T-helper 2 cell treated with Interferon-gamma antibody and Interleukin-4, amounts not matched to agents 100 ng/mL and 5 ng/mL, for 36 hours (primary cell): ENCODE results near the gene C12orf56. TPM values are rescaled to one million over a fixed set of nuclear protein-coding genes. Genes with fewer than 3 reads are reported as not detected.
"Not testable (repeated sequence)": the region's sequence is repeated elsewhere in the genome, so short reads cannot be mapped to it uniquely, and the experiment has no call there.

Experiments used
- intact Hi-C: fragments of 100-400 bp; cut with micrococcal nuclease; formaldehyde crosslinking; loops from one replicate; pipeline ENCODE4 v1.15.1; 2023
- total RNA-seq: library from RNA; stranded (reverse); gene quantifications from 2 replicates; pipeline ENCODE4 v1.2.3, GENCODE V29; 2022

The C12orf56 gene
- total RNA-seq, 1 donor from 2014 or later: 0.34 TPM

DNA sequence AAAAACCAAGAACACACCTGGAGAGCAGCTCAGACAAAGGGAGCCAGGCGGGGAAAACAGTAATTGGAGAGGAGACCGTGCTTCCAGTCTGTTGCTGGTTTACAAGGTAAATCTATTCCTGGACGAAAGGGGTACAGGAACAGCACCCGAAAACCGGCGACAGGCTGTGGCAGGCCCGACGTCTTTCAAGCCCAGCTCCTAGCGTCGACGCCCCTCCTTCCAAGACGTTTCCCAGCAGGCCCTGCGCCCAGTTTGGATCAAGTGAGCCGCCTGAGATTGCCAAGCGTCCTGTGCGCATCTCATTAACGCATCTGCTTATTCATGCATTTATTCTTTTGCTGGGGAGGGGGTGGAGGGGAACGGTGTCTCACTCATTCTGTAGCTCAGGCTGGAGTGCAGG is 1.4 kb downstream of the C12orf56 start:
- intact Hi-C loops: no loop called here

DNA sequence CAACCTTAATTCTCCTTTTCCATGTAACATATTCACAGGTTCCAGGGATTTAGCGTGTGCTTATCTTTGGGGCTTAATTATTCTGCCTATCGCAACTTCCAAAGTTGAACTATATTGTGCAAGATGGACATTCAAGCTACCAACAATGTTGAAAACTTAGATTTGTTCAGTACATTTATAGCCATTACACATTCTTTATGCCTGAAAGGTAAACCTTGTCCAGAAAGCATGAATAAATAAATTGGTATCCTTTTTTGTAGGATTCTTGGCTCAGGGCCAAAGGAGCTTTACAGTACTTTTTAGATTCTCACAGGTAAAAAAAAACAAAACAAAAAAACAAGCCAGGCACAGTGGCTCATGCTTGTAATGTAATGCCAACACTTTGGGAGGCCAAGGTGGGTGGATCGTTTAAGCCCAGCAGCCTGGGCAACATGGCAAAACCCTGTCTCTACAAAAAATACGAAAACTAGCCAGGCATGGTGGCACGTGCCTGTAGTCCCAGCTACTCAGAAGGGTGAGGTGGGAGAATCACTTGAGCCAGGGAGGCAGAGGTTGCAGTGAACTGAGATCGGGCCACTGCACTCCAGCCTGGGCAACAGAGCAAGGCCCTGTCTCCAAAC is 3.3 kb downstream of the C12orf56 start:
- intact Hi-C loops: no loop called here

DNA sequence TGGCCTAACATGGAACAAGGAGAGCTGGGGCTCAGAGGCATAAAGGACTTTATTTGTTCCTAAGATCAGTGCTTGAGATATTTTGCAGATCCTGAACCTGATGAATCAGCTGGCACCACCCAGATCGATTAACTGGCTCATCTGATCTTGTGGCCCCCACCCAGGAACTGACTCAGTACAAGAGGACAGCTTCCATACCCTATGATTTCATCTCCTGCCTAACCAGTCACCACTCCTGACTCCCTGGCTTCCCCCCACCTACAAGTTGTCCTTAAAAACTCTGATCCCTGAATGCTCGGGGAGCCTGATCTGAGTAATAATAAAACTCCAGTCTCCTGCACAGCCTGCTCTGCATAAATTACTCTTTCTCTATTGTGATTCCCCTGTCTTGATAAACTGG is 5.1 kb downstream of the C12orf56 start:
- intact Hi-C loops: no loop called here

DNA sequence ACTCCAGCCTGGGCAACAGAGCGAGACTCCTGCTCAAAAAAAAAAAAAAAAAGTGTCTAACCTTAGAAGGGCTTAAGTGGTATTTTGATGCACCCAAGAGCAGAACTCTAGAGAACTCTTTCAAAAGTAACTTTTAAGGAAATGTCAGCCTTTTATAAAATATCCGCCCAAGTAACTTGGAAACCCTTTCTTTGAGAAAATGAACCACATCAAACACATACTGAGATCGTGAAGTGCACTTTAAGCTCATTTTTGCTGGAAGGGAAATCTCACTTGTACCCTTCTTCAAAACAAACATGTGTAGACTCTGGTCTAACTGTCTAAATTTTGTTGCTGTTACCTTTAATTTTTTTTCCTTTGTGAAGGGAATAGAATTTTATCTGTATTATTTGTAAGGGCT is 5.5 kb downstream of the C12orf56 start:
- intact Hi-C loops: no loop called here

DNA sequence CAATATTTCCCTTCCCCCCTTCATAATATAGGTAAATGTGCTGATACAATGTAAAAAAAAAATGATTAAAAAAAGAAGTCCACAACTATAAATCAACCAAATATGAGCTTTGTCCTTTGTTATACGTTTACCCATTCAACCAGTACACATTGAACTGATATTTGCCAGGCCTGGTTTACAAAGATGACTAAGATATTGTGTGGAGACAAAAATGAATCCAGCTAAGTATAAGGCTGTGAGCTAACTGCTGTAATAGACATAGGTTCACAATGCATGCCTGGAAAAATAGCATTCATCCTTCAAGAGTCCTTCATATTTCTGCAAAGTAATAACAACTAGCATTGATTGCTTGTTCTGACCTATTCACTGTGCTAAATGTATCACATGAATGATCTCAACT is 6.9 kb downstream of the C12orf56 start:
- intact Hi-C loops: no loop called here

DNA sequence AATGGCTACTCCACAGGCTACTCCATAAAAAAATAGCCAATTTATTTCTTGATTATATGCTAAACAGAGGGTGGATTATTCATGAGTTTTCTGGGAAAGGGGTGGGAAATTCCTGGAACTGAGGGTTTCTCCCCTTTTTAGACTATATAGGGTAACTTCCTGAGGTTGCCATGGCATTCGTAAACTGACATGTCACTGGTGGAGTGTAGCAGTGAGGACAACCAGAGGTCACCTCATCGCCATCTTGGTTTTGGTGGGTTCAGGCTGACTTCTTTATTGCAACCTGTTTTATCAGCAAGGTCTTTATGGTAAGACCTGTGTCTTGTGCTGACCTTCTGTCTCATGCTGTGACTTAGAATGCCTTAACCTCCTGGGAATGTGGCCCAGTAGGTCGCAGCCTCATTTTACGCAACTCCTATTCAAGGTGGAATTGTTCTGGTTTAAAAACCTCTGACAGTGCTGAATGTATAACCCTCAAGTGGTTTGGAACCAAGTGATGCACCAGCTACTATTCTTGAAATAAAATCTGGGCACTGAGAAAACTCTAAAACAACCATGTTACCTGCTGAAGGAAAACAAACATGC is 27.7 kb downstream of the C12orf56 start:
- intact Hi-C loops: no loop called here

DNA sequence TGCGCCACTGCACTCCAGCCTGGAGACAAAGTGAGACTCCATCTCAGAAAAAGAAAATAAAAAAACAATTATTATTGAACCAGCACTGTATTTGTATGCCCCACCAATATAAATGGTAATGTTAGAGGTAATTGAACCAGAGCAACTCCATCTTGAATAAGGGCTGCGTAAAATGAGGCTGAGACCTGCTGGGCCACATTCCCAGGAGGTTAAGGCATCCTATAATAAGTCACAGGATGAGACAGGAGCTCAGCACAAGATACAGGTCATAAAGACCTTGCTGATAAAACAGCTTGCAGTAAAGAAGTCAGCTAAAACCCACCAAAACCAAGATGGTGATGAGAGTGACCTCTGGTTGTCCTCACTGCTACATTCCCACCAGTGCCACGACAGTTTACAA is 29.4 kb downstream of the C12orf56 start:
- intact Hi-C loops: not testable (repeated sequence)

DNA sequence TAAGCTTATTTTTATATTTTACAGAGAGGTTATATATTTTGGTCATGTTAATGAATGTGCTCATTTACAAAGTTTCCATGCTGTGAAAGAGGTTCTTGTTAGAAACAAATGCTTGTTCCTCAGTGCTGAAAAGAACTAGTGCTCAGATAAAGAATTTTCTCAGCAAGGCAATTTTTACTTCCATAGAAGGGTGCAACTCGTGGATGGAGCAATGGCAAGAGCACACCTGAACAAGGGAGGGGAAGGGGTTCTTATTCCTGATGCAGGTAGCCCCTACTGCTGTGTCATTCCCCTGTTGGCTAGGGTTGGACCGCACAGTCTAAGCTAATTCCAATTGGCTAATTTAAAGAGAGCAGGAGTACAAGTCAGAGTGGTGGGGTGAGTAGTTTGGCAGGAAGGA is 34.3 kb downstream of the C12orf56 start:
- intact Hi-C loops: not testable (repeated sequence)

DNA sequence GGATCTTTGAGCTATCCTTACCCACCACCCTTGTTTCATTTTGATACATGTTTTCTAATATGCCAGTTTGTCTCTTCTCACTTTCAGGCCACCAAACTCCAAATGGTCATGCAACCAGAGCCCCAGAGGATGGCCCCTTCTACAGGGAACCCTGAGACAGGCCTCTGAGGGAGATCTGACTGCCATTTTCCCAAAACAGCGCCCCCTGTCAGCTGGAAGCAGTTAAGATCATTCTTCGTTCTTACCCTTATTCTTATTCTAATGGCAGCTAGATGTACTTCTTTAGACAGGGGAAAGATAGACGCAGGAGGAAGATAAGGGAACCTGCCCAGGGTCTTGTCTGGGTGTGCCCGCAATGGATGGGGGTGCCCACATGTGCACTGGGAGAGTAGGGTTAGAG is 38.4 kb downstream of the C12orf56 start:
- intact Hi-C loops: no loop called here

DNA sequence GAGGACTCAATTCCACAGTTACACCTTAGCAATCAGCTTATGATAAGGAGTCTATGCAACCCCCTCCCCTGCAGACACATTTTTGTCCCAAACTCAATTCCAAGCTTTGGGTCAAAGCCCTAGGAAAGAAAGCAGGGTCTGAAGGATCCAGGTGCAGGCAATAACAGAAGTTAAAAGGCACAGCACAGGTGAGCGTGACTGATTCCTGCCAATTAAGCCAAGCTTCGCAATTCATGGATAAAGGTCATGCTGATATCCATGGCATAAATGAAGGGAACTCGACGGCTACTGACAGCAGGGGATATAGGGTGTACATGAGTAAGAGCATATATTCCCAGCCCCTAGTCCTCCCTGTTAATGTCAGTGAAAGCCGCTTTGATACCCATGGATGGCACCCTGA is 39.3 kb downstream of the C12orf56 start:
- intact Hi-C loops: no loop called here

DNA sequence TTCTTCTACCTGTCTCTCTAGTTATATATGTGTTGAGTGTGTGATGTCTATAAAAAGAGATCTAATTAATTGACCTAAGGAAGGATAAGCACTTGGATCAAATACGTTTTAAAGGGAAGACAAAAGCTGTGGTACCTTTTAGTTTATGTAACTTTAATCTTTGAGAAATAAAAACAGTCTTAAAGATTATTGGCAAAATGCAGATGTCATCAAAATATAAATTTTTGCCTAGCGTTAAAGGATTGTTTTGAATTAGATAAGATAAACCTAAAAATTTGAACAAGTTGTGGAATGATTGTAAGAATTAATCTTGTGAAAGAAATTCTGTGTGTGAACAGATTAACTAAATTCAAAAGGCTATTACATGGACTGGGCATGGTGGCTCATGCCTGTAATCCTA is 42.9 kb downstream of the C12orf56 start:
- intact Hi-C loops: no loop called here

DNA sequence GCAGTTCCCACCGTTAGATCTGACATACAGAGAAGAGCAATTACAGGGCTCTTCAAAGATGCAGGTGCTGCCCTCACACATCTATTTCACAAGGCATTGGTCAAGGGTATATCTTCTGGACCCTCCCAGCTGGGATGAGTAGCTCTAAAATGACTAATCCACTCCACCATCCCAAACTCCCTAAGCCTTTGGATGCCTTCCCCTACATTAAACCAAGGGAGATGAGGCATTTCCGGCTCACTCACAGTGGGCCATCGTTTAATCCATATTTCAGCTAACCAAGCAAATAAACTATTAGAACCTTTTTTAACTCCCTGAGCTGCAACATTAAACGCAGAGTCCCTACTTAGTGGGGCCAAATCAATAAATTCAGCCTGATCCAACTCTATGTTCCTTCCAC is 45.9 kb downstream of the C12orf56 start:
- intact Hi-C loops: not testable (repeated sequence)

DNA sequence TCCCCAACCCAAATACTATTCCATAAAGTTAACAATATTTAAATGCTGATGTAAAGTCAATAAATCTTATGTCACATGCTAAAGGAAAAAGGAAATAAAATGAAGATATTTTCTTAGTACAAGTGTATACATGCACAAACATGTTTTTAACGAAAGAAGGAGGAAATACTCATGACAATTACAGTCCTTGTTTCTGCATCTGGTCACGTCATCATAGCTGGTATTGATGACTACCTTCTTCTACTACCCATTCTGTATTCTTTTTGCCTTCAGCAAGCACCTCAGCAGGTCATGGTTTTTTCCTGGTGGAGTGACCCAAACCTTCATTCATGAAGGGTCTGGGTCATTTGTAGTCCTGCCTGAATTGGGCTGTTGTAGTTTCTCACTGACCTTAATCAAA is 50.0 kb downstream of the C12orf56 start:
- intact Hi-C loops: not testable (repeated sequence)

DNA sequence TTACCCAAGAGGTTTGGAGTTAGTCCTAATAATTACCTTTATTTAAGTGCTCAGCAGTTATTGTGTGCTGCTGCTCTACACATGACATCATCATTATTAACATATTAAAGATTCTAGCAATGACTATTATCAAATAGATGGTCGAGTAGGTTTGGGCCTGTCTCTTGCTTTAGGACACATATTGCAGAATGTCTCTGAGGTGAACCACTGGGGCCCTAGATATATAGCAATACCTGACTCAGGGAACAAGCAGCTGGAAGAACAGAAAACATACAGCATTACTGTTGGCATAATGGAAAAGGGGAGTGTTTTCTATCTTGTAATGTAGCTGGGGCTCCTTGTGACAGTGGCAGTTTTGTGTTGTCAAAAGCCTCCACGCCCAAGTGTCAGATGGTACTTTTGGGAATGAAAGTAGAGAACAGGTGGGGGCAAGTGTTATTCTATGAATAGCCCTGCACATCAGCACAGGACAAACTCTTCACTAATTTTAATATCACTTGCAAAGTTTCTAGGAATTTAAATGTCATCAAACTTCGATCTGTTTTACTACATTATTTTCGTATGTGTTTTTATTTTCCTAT is 54.6 kb downstream of the C12orf56 start:
- intact Hi-C loops: no loop called here

DNA sequence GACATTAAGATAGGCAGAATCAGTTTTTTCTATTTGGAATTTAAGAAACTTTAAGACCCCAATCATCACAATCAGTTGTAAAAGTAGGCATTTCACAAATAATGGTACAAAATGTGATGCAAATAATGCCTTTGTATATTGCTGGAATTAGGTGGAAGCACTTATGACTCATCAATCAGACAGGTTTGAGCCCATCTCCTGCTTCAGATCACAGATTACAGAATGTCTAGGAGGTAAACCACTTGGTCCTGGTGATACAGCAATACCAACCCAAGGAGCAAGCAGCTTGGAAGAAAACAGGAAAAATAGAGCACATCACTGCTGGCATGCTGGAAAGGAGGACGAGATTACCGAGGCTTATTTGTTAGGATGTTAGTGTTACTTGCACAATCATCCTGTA is 57.6 kb downstream of the C12orf56 start:
- intact Hi-C loops: no loop called here

DNA sequence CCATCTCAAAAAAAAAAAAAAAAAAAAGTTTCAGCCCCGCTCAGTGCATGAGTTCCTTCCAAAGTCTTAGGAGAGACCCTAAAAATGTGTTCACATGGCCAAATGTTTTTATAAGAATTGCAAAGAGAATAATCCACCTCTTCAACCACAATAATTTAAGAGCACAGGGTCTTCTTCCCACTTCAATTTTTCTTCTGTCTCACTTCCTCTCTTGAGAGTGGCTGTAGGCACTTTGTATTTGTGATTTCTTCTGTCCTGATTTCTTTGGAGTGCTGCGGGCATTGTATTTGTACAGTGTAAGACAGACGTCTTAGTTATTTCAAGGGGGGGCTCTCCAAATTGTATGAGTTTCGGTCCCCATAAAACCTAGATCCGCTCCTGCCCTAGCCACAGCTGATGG is 58.3 kb downstream of the C12orf56 start:
- intact Hi-C loops: no loop called here

DNA sequence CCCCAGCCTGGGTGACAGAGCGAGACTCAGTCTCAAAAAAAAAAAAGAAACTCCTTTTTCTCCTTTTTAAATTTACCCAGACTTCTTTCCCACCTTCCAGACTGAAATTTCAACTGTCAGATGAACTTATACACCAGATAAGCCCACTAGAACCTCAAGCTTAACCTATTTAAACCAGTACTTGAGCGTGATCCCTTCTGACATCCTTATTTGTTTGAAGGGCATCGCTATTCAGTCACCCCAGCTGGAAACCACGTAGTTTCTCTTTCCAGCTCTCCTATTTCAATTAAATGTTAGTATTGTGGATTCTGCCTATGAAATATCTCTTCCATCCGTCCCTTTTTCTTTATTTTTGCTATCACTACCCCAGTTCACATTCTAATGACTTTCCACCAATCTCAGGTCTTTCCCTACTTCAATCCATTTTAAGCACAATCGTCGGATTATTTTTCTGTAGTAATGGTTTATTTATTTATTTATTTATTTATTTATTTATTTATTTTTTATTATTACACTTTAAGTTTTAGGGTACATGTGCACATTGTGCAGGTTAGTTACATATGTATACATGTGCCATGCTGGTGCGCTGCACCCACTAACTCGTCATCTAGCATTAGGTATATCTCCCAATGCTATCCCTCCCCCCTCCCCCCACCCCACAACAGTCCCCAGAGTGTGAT is 61.4 kb downstream of the C12orf56 start:
- intact Hi-C loops: not testable (repeated sequence)

DNA sequence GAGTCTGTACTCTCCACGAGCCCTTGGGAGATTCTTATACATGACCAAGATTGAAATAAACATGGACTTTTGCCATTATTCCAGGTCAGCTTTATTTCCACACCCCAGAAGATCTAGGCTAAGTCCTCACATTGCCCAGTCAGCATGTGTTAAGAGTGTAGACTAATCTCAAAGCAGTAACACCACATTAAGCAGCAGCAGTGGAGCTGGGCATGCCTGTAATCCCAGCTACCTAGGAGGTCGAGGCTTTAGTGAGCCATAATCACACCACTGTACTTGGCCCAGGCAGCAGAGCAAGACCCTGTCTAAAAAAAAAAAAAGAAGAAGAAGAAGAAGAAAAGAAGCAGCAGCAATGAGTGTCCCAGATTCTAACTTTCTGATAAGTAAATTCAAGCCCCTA is 65.5 kb downstream of the C12orf56 start:
- intact Hi-C loops: no loop called here

DNA sequence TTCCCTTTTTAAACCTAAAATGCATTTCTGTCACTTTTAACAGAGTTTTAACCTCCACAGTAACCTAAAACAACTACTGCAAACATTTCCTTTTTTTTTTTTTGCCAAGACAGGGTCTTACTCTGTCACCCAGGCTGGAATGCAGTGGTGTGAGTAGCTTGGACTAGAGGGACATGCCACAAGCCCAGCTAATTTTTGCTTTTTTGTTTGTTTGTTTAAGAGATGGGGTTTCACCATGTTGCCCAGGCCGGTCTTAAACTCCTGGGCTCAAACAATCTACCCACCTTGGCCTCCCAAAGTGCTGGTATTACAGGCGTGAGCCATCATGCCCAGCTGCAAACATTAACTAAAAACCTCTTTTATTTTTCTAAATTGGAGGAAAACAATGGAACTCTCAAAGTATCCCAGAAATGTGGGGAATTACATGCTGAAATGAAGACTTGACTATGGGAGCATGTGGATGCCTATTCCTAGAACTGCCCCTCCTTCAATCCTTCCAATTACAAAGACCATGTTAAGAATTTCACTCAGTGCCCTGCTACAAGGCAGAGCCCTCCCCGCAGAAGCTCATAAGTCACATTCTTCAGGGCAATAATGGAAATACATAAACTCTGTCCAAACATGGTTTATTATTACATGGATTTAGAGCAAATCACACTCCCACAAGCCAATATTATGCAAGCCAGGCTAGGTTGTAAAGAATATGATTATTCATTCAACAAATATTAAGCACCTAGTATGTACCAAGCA is 66.9 kb downstream of the C12orf56 start:
- intact Hi-C loops: no loop called here

DNA sequence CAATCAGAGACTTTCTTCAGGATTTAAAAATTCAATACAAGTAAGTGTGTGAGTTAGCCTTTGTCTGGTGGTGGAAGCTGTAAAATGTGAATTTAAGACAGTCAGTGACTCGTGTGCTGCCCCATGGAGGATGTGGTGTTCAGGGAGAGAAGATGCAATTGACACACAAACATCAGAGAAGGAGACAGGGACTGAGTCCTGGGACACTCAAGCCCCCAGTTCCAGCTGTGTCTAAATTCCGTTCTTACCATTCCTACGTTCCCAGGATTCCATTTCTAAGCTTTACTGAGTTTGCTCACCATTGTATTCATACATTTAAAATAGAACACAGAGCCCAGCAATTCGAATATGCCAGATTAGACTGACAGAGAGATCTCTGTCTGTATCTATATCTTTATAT is 67.6 kb downstream of the C12orf56 start:
- intact Hi-C loops: no loop called here

DNA sequence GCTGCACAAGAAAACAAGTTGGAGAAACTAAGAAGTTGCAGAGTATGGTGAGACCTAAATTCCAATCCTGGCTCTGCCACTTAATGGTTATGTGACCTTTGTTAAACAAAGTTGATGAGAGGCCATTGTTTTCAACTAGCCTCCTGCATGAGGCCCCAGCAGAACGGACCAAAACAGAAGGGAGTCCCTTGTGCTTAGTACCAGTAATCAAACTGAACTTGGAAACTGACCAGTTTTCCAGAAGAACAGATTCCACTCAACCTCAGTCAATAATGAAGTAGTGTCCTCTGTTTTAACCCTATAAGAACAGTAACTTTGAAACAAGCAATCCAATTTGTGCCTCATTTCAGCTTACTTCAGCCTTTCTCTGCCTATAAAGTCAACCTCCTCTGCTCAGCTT is 69.9 kb downstream of the C12orf56 start:
- intact Hi-C loops: no loop called here
